ENCODE data around the gene CCDC112.

DNA sequence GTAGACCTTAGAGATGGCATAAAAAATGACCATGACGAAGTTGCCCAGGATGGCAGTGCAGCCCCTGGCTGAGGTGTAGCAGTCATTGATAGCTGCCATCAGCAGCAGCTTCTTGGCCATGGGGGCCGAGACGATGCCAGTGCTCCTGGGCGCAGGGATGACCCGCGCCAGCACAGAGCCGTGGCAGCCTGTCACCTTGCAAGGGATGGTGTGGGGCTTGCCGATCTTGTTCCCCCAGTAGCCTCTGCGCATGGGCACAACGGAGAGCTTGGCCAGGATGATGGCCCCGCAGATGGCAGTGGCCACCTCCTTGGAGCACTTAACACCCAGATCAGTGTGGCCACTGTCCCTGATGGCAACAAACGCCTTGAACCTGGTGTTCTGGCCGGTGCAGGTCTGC, 31.7 kb downstream of the CCDC112 start:
- TF ChIP-seq, protein P1, sequence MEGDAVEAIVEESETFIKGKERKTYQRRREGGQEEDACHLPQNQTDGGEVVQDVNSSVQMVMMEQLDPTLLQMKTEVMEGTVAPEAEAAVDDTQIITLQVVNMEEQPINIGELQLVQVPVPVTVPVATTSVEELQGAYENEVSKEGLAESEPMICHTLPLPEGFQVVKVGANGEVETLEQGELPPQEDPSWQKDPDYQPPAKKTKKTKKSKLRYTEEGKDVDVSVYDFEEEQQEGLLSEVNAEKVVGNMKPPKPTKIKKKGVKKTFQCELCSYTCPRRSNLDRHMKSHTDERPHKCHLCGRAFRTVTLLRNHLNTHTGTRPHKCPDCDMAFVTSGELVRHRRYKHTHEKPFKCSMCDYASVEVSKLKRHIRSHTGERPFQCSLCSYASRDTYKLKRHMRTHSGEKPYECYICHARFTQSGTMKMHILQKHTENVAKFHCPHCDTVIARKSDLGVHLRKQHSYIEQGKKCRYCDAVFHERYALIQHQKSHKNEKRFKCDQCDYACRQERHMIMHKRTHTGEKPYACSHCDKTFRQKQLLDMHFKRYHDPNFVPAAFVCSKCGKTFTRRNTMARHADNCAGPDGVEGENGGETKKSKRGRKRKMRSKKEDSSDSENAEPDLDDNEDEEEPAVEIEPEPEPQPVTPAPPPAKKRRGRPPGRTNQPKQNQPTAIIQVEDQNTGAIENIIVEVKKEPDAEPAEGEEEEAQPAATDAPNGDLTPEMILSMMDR (IDR thresholded peaks at IDR 0.05; ENCODE audit: low read depth, low read length): no peak
- TF ChIP-seq POLR2A (IDR thresholded peaks at IDR 0.05; ENCODE audit: extremely low read depth, insufficient read length): no peak
- TF ChIP-seq, protein P2, sequence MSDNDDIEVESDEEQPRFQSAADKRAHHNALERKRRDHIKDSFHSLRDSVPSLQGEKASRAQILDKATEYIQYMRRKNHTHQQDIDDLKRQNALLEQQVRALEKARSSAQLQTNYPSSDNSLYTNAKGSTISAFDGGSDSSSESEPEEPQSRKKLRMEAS (IDR thresholded peaks at IDR 0.05; ENCODE audit: low read depth, low read length): no peak

Data from NB4 (cell line).